CD4-positive, alpha-beta T cell treated with Interferon alpha-2 for 1 hour (primary cell): Measurements from ENCODE around the gene NET1.
"Not testable (repeated sequence)": the region's sequence is repeated elsewhere in the genome, so short reads cannot be mapped to it uniquely, and the experiment has no call there.

Experiments used
- DNase-seq, 2 donors: peaks; one replicate each; pipeline ENCODE4 v3.0.0-alpha.2; 2020 to 2022

NET1 gene

DNA sequence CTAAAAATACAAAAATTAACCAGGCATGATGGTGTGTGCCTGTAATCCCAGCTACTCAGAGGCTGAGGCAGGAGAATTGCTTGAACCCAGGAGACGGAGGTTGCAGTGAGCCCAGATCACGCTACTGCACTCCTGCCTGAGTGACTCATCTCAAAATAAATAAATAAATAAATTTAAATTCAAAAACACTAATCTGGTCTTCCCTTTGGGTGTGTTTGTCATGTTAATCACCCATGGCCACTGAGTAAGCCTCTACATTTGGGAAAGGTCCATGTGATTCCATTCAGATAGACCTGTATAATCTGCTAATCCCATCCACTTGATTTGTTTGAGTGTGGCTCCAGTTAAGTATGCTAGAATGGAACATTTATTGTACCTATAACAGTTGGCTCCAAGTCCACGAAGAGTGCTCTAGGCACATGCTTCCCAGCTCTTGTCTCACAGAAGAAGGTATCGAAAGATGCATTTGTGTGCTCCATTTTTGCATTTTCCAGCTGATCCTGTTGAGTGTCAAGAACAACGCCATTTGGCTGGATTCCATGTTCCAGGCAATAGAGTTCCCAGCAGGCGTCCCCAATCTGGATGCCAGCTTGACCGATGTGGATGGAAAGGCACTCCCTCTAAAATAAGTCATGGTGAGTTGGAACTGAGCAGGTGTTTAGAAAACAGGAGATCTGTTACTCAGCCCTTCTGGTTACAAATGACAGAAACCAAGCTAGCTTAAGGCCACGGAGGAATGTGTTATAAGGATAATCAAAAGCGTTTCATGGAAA, 11.7 kb upstream of the NET1 start:
- no peak for DNase-seq

DNA sequence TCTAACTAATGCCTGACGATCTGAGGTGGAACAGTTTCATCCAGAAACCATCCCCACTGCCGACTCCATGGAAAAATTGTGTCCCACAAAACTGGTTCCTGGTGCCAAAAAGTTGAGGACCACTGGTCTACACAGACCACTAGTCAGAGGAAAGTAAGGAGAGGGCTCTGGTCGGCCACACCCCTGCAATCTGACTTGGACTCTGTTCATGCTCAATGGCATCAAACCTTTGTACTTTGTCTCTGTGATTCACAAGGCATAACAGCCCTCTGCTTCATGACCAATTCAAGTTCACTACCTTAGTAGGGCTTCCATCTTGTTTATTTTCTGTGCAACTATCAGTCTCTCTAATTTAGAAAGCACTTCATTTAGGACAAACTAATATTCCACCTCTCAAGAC, 9.6 kb upstream of the NET1 start:
- DNase-seq, result no peak

DNA sequence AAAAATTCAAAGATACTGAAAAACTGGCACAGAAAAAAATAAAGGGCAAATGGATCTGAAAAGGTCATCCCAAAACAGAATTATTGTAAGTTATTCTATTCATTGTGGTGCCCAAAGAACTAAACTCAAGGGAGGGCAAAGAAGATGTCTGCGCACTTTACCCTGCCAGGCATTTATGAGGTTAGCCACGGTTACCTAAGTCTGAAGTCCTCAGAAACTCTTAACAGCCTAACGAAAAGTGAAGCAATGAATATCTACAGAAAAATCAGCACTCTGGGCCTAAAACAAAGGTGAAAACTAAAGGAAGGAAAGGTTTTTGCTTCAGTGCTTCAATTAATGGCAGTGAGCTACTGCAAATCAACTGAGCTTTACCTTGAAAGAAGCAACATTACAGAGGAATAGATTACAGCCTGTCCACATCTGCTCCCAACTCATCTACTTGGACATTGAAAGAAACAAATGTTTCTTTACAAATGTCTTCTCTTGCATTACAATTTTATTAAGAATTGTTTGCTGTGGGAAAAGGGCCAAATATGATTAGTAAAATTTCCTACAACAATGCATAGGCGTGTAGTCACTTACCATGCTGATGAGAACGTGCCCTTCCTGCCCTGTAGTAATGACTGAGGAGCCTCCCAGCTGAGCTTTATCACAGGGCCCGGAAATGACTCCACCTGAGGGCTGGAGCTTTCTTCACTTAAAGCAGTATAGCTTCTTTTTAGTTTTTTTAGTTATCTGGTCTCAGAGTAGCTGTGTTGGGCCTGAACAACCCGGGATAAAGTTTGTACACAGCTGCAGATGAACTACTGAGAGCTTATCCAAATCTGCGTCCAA, 7.9 kb upstream of the NET1 start, which contains the start of gene TUBAL3:
Gene TUBAL3 (minus strand): TSS at position 621 of the 834 bp plus-strand sequence. CDS start 36 bp downstream, at position 585.
- no peak for DNase-seq

DNA sequence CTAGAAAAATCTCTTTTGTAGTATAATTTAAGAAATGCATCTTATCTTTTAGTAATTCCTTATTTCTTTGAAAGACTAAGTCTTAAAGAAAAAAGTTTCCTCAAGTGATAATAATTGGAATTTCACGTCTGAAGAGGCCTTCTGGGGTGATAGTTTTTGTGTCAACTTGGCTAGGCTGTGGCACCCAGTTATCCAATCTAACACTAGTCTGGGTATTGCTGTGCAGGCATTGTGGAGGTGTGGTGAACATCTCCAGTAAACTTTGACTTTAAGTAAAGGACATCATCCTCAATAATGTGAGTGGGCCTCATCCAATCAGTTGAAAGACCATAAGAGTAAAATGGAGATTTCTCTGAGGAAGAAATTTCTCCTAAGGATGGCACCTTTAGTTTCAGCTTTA, 5.4 kb upstream of the NET1 start:
- no peak for DNase-seq

DNA sequence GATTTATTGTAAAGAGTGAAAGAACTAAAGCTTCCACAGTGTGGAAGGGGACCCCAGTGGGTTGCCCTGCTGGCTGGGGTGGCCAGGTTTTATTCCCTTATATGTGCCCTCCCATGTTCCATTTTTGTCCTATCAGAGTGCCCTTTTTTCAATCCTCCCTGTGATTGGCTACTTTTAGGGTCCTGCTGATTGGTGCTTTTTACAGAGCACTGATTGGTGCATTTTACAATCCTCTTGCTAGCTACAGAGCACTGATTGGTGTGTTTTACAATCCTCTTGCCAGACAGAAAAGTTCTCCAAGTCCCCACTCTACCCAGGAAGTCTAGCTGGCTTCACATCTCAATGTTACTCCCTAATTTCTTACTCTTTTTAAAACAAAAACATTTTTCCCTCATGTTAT, 1.6 kb upstream of the NET1 start:
- DNase-seq, result not testable (repeated sequence)

DNA sequence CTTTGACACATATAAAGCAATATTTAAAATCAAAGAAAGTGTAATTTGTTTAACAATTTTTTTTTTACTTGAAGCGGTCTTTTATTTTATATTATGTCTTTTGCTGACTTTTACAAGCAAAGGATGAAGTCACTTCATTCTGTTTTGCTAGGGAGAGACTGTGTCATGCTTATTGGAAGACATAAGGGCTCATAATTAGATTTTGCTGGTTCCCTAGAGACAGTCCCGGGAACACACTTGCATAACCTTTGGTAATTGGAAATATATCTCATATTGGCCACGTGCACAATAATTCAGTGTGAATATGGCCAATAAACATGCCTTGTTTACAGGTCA, 448 bp upstream of the NET1 start:
- no peak for DNase-seq

DNA sequence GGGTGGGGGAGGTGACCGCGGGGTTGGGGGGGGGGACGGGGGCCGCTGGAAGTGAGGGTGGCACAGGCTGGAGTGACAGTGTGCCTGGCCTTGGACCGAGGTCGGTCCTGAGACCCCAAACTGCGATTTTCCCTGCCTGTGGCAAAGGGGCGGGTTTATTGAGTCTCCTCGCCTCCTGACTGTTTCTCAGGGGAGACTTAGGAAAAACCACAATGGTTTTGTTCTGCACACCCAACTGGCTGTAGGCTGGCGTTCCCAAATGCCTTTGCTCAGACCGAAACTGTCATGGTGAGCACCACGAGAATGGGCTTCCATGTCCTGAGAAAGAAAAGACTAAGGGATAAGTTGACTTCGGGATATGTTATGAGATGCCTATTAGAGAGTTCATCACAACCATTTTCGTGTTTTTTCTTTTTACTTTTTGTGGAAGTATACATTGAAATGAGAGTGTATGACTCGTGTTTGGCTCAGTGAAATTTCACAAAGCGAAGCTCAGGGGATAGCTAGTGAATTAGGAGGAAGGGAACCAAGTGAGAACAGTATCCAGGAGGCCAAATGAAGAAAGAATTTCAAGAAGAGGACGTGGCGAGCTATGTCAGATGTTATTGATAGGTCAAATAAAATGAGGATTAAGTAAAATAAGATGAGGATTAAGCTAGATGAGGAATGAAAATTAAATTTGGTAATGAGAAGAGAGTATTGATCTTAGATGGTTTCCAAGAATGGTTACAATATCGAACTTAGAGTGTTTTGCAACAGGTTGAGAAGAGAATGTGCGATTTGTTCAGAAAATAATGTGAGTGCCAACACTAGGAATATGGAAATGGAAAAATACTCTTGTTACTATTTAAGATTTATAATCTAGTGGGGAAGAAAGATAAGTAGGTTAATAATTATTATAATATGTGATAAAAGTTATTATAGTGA, 918 bp downstream of the NET1 start:
- no peak for DNase-seq

DNA sequence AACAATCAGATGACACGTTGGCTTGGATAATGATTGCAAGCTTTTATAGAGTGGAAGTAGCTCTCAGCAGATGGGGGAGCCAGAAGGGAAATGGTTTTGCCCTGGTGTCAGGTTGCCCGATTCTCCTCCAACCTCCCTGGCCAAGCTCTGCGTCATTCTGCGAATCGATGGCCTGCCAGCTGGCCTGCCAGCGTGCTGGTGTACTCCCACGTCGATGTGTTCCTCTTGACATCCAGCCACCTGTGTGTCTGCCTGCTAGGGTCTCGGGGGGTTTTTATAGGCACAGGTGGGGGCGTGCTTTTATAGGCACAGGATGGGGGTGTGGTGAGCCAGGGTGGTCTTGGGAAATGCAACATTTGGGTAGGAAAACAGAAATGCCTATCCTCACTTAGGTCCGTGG, 4.6 kb downstream of the NET1 start:
- DNase-seq, result no peak

DNA sequence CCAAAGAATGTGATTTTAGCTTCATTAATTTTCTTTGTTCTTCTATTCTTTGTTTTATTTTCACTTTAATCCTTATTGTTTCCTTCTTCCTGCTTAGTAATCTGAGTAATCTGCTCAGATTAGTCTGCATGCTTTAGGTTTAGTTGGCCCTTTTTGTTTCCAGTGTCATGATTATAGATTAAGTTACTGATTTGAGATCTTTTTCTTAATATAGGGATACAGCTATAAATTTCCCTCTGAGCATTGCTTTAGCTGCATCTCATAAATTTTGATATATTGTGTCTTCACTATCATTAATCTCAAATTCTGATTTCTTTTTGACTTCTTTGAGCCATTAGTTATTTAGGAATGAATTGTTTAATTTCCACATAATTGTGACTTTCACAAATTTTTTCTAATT, 6.2 kb downstream of the NET1 start:
- no peak for DNase-seq

DNA sequence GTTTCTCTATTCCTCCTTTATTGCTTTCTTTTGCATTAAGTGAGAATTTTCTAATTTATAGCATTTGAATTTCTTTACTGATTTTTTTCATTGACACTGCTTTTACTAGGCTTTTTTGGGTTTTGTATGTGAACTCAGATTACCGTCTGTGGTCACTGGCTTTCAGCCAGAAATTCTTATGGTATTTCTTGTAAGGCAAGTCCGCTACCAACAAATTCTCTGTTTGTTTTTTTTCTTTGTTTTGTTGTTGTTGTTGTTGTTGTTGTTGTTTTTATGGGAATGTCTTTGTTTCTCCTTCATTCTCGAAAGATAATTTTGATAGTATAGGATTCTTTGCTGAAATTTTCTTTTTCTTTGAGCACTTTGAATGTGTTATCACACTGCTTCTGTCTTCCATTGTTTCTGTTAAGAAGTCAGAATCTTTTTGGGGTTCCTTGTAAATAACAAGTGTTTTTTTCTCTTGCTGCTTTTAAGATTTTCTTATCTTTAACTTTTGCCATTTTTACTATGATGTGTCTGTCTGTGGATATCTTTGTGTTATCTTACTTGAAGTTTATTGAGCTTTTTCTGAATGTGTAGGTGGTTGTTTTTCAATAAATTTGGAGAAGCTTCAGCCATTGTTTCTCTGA, 7.2 kb downstream of the NET1 start:
- DNase-seq, result no peak

DNA sequence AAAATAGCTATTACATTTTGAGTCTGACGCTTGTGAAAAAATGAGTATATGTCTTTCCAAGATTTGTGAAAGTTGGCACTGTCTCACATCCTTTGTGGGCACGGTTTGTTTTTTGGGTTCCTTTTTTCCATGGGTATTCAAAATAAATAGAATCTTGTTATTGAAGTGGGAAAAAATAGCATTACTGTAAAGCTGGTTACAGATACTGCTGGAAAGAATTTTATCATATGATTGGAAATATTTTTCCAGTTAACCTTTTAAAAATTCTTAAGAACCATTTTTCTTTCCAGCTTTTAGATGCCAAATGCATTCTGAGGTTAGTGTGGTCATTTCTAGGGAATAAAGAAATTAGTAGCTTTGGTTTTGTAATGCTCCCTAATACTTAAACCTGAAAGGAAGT, 11.4 kb downstream of the NET1 start:
- no peak for DNase-seq

DNA sequence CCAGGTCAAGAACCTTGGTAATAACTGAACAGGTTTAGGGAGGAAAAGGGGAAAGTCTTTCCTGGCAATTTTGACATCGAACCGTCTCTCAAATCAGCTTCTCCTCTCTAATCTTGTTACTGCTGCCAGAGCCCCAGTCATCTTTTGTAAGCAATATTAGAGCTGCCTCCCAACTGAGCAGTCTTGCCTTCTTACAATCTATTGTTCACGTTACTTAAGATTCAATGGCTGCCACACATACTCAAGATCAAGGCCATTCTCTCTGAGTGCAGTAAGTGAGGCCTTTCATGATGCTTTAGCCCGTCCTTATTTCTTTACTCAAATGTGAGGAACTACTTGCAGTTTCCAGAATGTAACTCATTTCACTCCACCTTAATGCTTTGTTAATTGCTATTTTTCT, 12.4 kb downstream of the NET1 start:
- DNase-seq, result no peak

DNA sequence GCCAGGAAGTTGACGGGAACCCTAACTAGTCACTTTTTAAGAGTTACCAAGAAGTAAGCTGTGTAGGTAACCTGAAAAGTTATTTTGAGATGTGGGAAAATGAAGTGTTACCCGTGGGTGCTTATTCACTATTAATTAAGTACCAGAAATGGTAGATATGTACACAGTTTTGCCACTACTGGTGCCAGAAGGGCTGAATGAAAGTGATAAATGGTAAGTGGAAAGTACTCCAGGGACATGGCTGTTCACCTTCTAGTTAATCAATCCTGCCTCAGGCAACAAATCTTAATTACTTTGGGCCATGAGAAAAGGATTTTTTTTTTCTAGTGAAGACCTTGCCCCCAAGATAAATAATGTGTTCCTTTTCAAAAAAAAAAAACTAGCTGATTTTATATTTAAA, 15.8 kb downstream of the NET1 start:
- no peak for DNase-seq

DNA sequence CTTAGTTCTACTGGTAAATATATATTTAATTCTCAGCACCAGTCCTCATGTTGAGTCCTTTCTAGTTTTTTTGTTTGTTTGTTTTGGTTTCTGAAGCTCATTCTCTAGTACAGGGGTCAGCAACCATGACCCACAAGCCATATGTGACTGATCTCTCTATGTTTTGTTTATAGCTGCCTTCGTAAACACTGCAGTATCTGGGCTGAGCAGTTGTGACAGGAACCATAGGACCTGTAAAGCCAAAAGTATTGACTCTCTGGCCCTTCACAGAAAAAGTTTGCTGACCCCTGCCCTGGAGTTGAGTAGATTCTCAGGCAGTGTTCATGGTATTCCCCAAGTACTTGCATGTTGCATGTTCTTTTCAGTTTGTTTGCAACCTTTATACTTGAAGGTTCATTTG, 20.8 kb downstream of the NET1 start:
- DNase-seq, result no peak

DNA sequence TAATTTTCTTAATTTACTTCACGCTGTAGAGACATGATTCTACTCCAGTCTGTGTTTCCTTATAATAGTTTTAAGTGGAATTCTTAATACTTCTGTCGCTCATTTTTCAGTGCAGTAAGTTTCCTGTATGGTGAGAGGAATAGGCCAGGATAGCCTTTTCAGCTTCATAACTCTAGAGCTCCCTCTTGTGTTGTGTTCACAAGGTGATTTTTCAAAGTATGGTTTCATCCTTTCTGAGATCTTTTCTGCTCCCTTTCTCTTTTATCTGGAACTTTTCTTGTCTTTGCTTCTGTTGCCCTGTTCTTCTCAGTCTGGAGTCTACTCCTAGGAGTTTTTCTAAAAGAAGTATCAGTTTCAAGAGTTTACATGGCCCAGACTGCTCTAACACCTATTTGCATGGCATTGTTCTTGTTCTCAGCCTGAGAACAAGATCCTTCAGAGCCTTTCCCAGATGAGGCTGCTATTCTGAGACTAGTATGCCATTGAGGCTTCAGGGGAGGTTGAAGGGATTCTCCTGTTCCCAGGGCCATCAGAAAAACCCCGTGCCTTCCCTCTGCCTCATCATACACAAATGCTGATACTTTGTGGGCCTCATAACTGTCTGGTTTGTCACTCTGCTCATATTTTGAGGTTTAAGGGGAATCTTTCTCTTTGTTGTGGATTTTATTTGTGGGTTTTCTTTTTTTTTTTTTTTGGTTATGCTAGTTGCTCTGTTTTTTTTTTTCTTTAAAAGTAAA, 21.8 kb downstream of the NET1 start:
- DNase-seq, result peak in 1 of 2 donors; percentile 51

DNA sequence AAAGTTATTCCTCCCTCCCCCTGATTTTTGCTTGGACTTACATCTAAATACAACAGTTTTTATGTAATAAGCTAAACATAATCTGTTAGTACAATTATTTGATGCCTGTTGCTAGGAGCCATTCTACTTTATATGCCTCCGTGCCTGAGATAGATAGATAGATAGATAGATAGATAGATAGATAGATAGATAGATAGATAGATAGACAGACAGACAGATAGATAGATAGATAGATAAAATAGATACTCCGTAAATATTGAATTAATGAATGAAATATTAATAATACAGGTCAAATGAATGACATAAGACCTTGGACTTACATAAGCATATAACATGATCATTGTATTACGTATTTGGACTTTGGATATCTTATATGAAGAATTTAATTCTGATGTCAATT, 23.0 kb downstream of the NET1 start:
- DNase-seq, result no peak

DNA sequence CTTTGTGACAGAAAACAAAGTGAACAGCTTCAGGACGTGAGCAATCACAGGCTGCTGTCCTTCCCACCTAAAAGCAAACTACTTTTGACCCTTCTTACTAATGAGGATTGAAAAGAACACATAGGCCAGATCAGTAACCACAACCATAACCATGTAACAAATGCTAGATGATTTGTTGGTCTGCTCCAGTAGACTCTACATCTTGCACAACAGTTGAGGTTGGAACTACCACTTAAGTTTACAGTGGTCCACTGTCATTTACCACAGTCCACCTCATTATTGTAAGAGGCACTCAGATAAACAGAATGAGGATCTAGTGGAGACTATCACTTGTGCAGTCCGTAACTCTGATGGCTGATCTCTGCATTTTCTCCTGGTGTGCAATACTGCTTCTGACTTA, 27.8 kb downstream of the NET1 start:
- no peak for DNase-seq

DNA sequence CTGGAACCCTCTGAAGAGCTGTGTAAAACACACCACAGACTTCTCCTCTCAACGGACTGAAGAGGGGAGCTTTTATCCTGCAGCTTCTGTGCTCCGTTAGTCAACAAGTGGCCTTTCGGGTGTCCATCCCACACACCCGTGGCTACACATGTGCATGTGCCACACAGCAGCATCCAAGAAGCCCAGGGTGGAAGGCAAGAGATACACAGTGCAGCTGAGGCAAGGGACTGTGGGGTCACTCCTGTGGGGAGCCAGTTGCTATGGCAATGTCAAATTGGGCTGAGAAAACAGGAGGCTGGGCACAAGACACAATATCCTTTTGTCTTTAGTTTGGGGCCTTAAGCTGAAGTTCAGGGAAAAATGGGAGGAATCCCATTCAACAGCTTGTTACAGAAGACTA, 28.7 kb downstream of the NET1 start:
- DNase-seq, result no peak

DNA sequence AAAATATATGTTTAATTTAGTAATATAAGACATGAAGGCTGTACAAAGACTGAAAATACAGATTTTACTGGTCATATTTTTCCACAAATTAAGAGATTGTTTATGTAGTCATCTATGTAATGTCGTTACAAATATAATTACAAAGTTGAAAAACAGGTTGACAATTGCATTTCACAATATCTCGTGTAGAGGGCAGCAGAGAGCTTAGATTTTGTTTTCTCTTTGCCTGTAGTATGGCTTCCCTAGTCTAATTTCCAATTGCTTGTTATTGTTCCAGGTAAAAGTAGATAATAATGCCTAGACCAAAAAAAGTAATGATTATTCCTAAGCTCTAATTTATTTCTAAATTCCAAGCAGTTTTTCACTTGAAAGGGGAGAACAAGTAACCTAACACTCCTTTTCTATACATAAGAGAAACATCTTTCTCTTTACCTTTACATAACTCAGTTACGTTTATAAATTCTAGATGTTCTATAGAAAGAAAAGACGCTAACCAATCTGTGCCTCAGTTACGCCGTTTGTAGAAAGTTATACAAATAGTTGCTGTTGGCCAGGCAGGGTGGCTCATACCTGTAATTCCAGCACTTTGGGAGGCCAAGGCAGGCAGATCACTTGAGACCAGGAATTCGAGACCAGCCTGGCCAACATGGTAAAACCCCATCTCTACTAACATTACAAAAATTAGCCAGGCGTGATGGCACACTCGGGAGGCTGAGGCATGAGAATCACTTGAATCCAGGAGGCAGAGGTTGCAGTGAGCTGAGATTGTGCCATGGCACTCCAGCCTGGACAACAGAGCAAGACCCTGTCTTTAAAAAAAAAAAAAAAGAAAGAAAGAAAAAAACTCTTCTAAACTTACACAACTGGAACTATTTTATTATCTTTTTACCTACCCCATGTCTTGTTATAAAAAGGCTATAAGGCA, 30.0 kb downstream of the NET1 start:
- DNase-seq, result peak; percentile 11 to 73

DNA sequence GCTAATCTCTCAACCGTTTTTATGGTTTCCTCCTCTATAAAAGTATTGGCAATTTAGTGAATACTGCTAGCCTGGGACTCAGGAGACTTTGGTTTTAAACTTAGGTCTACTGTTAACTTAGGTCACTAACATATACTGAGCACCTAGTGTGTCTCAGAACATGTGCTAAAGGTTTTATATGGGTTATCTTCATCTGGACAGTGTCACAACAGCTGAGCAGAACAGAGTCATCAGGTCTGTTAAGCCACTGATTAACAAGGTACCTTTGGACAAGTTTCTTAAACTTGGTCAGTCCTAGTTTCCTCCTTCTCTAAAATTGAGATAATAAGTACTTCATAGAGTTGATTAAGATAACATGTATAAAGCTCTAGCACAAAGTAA, 30.6 kb downstream of the NET1 start:
- no peak for DNase-seq

DNA sequence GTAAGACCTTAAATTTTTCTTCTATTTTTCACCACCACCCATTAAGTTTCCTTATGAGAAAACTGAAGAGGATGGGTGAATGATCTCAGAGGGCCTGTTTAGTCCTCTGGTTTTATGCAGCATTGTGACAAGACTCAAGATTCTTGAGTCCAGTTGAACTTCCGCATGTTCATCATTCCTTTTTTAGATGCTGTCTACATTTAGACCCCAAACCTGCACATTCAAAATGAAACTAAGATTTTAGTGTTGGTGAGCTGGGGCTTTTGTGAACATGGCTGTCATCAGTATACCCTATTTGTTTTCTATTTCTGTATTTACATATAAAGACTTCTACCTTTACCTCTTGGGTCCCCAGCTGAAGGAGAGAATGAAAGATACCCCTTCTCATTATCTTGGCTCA, 31.1 kb downstream of the NET1 start:
- no peak for DNase-seq
